Small intestine (tissue), 7 donors: ENCODE results near the gene SLC25A45. TPM values are rescaled to one million over a fixed set of nuclear protein-coding genes. Genes with fewer than 3 reads are reported as not detected.
A peak's percentile ranks its signal among the peaks of the same experiment; 100 is the strongest.

Experiments used
- DNase-seq, 2 donors: peaks; one replicate each; pipeline versions ENCODE4 v3.0.0 to v3.0.0-alpha.2; 2013
- FAIRE-seq: peaks from 2 replicates; lab custom pipeline; 2012; peaks lifted over from hg19 to GRCh38; lab: Jason Lieb, UNC
- H3K27ac ChIP-seq, 3 donors: one replicate each; pipeline ENCODE4 v1.5.1; 2013; ENCODE audit warnings: low read length in 2 of 3, mild to moderate bottlenecking in 2 of 3, control low read depth in 1 of 3, inconsistent platforms in 1 of 3, low read depth in 1 of 3, moderate library complexity in 1 of 3
- H3K27me3 ChIP-seq, 3 donors: one replicate each; pipeline ENCODE4 v1.6.1; 2013; ENCODE audit warnings: low read length in 3 of 3, inconsistent platforms in 1 of 3; ENCODE audit not compliant: control insufficient read depth in 3 of 3, insufficient read depth in 3 of 3
- H3K36me3 ChIP-seq, 3 donors: one replicate each; pipeline ENCODE4 v1.6.1; 2013; ENCODE audit warnings: low read length in 3 of 3, inconsistent platforms in 1 of 3, low read depth in 1 of 3, mild to moderate bottlenecking in 1 of 3, moderate library complexity in 1 of 3; ENCODE audit not compliant: control insufficient read depth in 3 of 3, insufficient read depth in 2 of 3
- H3K4me1 ChIP-seq, 3 donors: one replicate each; pipeline ENCODE4 v1.6.1; 2013; ENCODE audit warnings: low read length in 2 of 3, inconsistent platforms in 1 of 3, low read depth in 1 of 3, mild to moderate bottlenecking in 1 of 3, moderate library complexity in 1 of 3; ENCODE audit not compliant: control insufficient read depth in 3 of 3, insufficient read depth in 2 of 3
- H3K4me3 ChIP-seq, 3 donors: one replicate each; pipeline ENCODE4 v1.5.1; 2013; ENCODE audit warnings: low read length in 3 of 3, control low read depth in 1 of 3, inconsistent platforms in 1 of 3, low read depth in 1 of 3, mild to moderate bottlenecking in 1 of 3, moderate library complexity in 1 of 3
- H3K9me3 ChIP-seq, 2 donors: one replicate each; pipeline ENCODE4 v1.6.1; 2013; ENCODE audit warnings: low read depth in 1 of 2, low read length in 1 of 2; ENCODE audit not compliant: control insufficient read depth in 2 of 2, insufficient read depth in 1 of 2
- WGBS, 3 donors: extraction: QIAGEN DNeasy Blood & Tissue Kit; methylation state at CpG; one replicate each; pipeline ENCODE4 v1.1.7; 2013; 5-methylcytosine and 5-hydroxymethylcytosine counted together
- polyA plus RNA-seq, 4 donors: library from polyadenylated mRNA; stranded (reverse) in 3 of 4; unstranded in 1 of 4; fragments of 200-250 nt in 3 of 4; fragments of 120-200 nt in 1 of 4; gene quantifications; one replicate each; pipeline versions ENCODE4 v1.2.1 to v1.2.3, GENCODE V29; 2013
- donor health status: healthy with polysubstance abuse.
- donor health status: control.
- donor health status: control.
- donor health status: Bipolar disorder and iron deficiency.
- donor health status: healthy.

The SLC25A45 gene
- polyA plus RNA-seq, 4 donors = 13.9 to 35.4 (median 22.1) TPM

DNA sequence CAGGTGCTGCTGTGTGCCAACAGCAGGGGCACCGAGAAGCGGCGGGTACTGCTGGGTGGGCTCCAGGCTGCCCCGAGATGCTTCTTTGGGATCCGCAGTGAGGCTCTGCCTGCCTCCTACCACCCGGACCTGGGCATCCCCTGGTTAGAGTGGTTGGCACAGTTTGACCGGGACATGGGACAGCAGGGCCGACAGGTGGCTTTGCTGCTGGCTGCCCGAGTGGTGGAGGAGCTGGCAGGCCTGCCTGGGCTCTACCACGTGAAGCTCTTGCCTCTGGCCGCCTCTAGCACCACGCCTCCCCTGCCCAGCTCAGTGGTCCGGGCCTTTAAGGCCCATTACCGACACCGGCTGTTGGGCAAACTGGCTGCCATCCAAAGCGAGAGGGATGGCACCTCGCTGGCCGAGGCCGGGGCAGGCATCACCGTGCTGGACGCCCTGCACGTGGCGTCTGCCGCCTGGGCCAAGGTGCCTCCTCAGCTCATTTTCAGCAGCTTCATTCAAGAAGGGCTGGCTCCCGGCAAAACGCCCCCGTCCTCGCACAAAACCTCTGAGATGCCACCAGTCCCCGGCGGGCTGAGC is 26.0 kb downstream of the SLC25A45 start:
- Histone ChIP-seq H3K27me3 (peaks cover 0 to 14% (median 0%) of the 10 kb centered on the region in 3 donors), H3K4me1 (peaks cover 4 to 51% (median 15%) of the 10 kb centered on the region in 3 donors), H3K36me3 (peaks cover 3 to 16% (median 5%) of the 10 kb centered on the region in 3 donors), H3K9me3 (no peaks in the 10 kb centered on the region), H3K27ac (no peak overlapping the region), H3K4me3 (no peak overlapping the region)
- no peak for FAIRE-seq
- no peak for DNase-seq
- WGBS, 3 donors = 89 to 91% (median 90%) methylated on average over 29 to 30 of the region's 30 CpGs

- Histone ChIP-seq H3K27ac (peak overlapping the region in 1 of 3 donors; percentile 18), H3K4me3 (peak overlapping the region in 2 of 3 donors; percentile 47 to 68), H3K9me3 (no peaks in the 10 kb centered on the region), H3K36me3 (peaks cover 4 to 19% (median 5%) of the 10 kb centered on the region in 3 donors), H3K4me1 (peaks cover 4 to 51% (median 15%) of the 10 kb centered on the region in 3 donors), H3K27me3 (peaks cover 0 to 14% (median 0%) of the 10 kb centered on the region in 3 donors)
- FAIRE-seq (no peak), DNase-seq (peak in 1 of 2 donors; percentile 62)
- 52 to 71% (median 65%) methylated on average over 35 of the region's 35 CpGs for WGBS, 3 donors
Measured at GRCh38 chr11:65355776-65356393, 26.6 kb downstream of the SLC25A45 start.

DNA sequence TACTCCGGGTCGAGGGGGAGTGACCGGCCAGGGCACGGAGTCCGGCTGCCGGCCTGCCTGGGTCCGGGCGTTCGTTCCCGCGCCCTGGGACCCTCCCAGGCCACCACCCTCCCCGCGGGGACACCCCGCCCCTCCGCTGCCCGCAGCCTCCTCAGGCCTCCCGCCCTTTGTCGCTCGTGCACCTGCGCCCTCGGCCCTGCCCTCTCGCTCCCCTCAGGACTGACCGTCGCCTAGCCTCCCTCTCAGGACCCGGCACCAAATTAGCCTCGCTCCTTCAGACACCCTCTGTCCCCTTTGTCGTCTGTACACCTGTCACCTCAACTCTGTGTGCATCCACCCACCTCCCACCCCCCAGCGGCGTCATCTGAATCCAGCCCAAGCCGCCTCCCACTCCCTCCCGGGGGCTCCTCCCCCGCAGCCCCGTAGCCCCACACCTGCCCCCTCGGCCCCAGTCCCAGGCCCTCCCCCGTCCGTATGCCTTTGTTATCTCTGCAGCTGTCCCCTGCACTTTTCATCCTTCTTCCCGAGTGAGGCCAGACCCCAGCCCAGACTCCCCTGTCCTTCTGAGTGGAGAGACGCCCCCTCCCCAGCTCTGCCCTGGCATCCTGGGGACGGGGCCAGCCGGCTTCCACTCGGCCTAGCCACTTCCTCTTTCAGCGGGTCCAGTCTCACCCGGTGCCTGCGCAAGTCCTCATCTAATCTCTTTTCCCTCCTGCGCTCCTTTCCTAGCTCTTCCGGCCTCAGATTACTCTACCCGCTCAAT is 27.3 kb downstream of the SLC25A45 start:
- 2 to 3% (median 2%) methylated on average over 36 to 47 of the region's 47 CpGs for WGBS, 3 donors
- H3K27me3 ChIP-seq = peaks cover 0 to 14% (median 0%) of the 10 kb centered on the region in 3 donors

GRCh38 chr11:65354265-65355012 is 28.0 kb downstream of the SLC25A45 start, which contains the start of gene TIGD3:
Gene TIGD3 (plus strand): TSS chr11:65354751. CDS start chr11:65355809, 1,058 bp downstream.
- H3K36me3 ChIP-seq = peaks cover 6 to 31% (median 9%) of the 10 kb centered on the region in 3 donors
- peaks cover 0 to 14% (median 0%) of the 10 kb centered on the region in 3 donors for H3K27me3 ChIP-seq
- H3K4me1 ChIP-seq = peaks cover 4 to 44% (median 11%) of the 10 kb centered on the region in 3 donors
- peak within 1 kb of the TSS; percentile 30 to 79 (median 34) for H3K27ac ChIP-seq
- no peaks in the 10 kb centered on the region for H3K9me3 ChIP-seq
- H3K4me3 ChIP-seq = peak within 1 kb of the TSS; percentile 47 to 68 (median 59)
- FAIRE-seq (no peak), DNase-seq (peak; percentile 97 to 99)
- 0 to 1% (median 0%) methylated on average over 50 to 79 of the region's 79 CpGs for WGBS, 3 donors

More for the DNA sequence above, 27.3 kb downstream of the SLC25A45 start:
- H3K9me3 ChIP-seq = no peaks in the 10 kb centered on the region
- H3K27ac ChIP-seq = peak overlapping the region; percentile 24 to 79 (median 30)
- H3K36me3 ChIP-seq = peaks cover 6 to 24% (median 9%) of the 10 kb centered on the region in 3 donors
- FAIRE-seq (no peak), DNase-seq (peak; percentile 51 to 64)
- H3K4me3 ChIP-seq = peak overlapping the region; percentile 47 to 68 (median 59)
- H3K4me1 ChIP-seq = peaks cover 4 to 51% (median 15%) of the 10 kb centered on the region in 3 donors

DNA sequence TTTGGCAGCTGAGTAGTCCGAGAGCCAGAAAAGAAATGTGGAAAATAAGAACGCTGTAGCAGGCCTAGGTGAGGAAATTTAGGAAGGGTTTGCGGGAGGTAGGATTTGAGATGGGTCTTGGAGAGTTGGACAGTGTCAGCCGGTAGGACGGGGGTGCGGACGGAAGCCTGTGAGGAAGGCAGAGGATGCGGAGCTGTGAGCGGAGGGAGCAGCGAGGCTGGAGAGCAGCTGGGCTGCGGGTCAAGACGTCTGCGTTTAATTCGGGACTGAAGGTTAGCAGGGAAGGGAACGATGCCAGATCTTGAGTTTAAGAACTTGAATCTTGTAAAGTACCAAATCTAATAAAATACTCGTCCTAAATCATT is 28.6 kb downstream of the SLC25A45 start:
- no peak for FAIRE-seq
- H3K4me1 ChIP-seq = peaks cover 4 to 41% (median 10%) of the 10 kb centered on the region in 3 donors

DNA sequence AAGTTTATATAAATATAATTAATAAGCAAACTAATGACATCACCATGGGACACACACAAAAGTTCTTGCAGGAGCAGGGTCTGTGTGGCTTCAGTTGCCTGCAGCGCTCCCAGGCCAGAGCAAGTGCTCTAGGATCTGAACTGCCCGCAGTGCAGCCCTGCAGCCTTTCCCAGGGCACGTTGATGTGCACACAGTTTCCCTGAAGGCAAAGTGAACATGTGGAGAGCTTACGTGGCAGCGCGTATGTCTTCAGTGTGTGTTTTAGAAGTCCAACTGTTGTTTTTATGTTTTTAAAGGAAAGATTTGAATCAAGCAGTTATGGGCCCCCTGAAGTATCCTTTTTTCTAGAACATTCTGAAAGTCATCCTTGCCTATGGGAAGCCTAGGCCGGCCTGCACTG is 29.1 kb downstream of the SLC25A45 start:
- Histone ChIP-seq H3K4me1 (peaks cover 4 to 36% (median 10%) of the 10 kb centered on the region in 3 donors), H3K27ac (no peak overlapping the region), H3K9me3 (no peaks in the 10 kb centered on the region), H3K27me3 (peaks cover 0 to 14% (median 0%) of the 10 kb centered on the region in 3 donors), H3K4me3 (no peak overlapping the region), H3K36me3 (peaks cover 6 to 41% (median 15%) of the 10 kb centered on the region in 3 donors)
- FAIRE-seq (no peak), DNase-seq (no peak)
- WGBS, 3 donors = 85 to 90% (median 88%) methylated on average over 7 of the region's 7 CpGs

More for the DNA sequence above, 28.6 kb downstream of the SLC25A45 start:
- H3K36me3 ChIP-seq = peaks cover 6 to 36% (median 13%) of the 10 kb centered on the region in 3 donors
- H3K27ac ChIP-seq = peak overlapping the region in 2 of 3 donors; percentile 29 to 34
- no peaks in the 10 kb centered on the region for H3K9me3 ChIP-seq
- H3K27me3 ChIP-seq = peaks cover 0 to 14% (median 0%) of the 10 kb centered on the region in 3 donors
- H3K4me3 ChIP-seq = peak overlapping the region in 2 of 3 donors; percentile 45 to 68
- 24 to 40% (median 25%) methylated on average over 16 of the region's 16 CpGs for WGBS, 3 donors
- no peak for DNase-seq

DNA sequence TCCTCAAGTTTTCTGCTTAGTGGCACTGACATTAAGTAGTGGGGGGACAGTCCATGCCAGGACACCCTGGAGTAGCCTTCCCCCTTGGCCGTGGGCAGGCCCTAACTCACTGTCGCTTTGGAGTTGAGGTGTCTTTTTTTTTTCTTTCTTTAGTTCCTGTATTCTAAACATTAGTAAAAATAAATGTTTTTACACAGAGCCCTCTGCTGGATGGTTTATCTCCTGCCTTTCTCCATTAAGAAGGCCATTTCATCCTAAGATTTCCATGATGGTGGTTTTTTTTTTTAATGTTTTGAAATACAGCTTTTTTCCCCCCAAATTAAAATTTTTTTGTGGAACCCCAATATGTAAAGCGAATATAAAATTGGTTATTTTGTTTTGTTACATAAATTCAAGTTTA is 29.7 kb downstream of the SLC25A45 start:
- peaks cover 0 to 14% (median 0%) of the 10 kb centered on the region in 3 donors for H3K27me3 ChIP-seq
- FAIRE-seq (no peak), DNase-seq (no peak)
- H3K4me3 ChIP-seq = no peak overlapping the region
- no peaks in the 10 kb centered on the region for H3K9me3 ChIP-seq
- H3K4me1 ChIP-seq = peaks cover 4 to 30% (median 10%) of the 10 kb centered on the region in 3 donors
- H3K27ac ChIP-seq = no peak overlapping the region
- 72 to 87% (median 86%) methylated on average over 3 of the region's 3 CpGs for WGBS, 3 donors
- H3K36me3 ChIP-seq = peaks cover 6 to 47% (median 17%) of the 10 kb centered on the region in 3 donors
